HG03064 (cell line): Measurements from ENCODE around the gene KRT36.

Experiments
- ATAC-seq: cut with Tn5 transposase; IDR thresholded peaks from one replicate; pipeline ENCODE4 v1.9.1; 2021; ENCODE audit warnings: low read depth; ENCODE audit not compliant: unreplicated experiment

KRT36 gene

GRCh38 chr17:41522301-41523224, 32.9 kb upstream of the KRT36 start:
- no peak for ATAC-seq

GRCh38 chr17:41521574-41522261, 32.0 kb upstream of the KRT36 start:
- no peak for ATAC-seq

- ATAC-seq: no peak
These were observed 31.3 kb upstream of the KRT36 start for GRCh38 chr17:41520821-41521521.

- ATAC-seq: no peak
These were observed 30.0 kb upstream of the KRT36 start for GRCh38 chr17:41519501-41520224.

GRCh38 chr17:41518789-41519449, 29.2 kb upstream of the KRT36 start, which contains the start of gene KRT15:
TSS of gene KRT15 (minus strand) at chr17:41518890. CDS start at chr17:41518827, 63 bp downstream.
- no peak for ATAC-seq

- no peak for ATAC-seq
These were observed 28.3 kb upstream of the KRT36 start for GRCh38 chr17:41518031-41518430.

GRCh38 chr17:41516830-41517283, 27.1 kb upstream of the KRT36 start:
- ATAC-seq: no peak

- ATAC-seq: no peak
These were observed 26.6 kb upstream of the KRT36 start for GRCh38 chr17:41516147-41516829.

GRCh38 chr17:41513168-41513547, 23.4 kb upstream of the KRT36 start:
- no peak for ATAC-seq

- ATAC-seq: no peak
These were observed 22.9 kb upstream of the KRT36 start for GRCh38 chr17:41512546-41513167.

GRCh38 chr17:41511716-41512115, 22.0 kb upstream of the KRT36 start:
- no peak for ATAC-seq

- no peak for ATAC-seq
These were observed 21.4 kb upstream of the KRT36 start for GRCh38 chr17:41511116-41511515.

- no peak for ATAC-seq
These were observed 20.7 kb upstream of the KRT36 start for GRCh38 chr17:41510251-41511065.

GRCh38 chr17:41507315-41507880, 17.7 kb upstream of the KRT36 start:
- no peak for ATAC-seq

- no peak for ATAC-seq
These were observed 16.4 kb upstream of the KRT36 start for GRCh38 chr17:41505809-41506767.

GRCh38 chr17:41505007-41505808, 15.5 kb upstream of the KRT36 start, which contains the start of gene KRT13:
TSS of gene KRT13 (minus strand) at chr17:41505612. CDS start at chr17:41505550, 62 bp downstream.
- no peak for ATAC-seq
